ENCODE data around the gene MME.

DNA sequence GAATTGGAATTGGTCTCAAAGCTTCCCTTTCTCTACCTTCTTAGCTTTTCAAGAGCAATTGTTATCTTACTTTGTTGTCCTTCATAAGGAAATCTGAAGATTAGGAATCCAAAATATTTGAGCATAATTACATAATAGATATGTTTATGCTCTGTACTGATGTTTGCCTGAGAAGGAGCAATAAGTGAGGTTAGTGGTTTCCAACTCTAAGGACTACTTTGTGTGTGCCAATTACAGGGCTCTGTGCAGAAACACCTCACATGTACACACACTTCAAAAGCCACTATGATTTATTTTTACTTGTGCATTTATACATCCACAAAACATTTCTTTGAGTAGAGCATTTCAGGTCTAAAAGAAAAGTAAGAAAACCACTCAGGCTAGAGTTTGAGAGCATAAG lies 49.9 kb downstream of the MME start:
- TF ChIP-seq, protein P1, sequence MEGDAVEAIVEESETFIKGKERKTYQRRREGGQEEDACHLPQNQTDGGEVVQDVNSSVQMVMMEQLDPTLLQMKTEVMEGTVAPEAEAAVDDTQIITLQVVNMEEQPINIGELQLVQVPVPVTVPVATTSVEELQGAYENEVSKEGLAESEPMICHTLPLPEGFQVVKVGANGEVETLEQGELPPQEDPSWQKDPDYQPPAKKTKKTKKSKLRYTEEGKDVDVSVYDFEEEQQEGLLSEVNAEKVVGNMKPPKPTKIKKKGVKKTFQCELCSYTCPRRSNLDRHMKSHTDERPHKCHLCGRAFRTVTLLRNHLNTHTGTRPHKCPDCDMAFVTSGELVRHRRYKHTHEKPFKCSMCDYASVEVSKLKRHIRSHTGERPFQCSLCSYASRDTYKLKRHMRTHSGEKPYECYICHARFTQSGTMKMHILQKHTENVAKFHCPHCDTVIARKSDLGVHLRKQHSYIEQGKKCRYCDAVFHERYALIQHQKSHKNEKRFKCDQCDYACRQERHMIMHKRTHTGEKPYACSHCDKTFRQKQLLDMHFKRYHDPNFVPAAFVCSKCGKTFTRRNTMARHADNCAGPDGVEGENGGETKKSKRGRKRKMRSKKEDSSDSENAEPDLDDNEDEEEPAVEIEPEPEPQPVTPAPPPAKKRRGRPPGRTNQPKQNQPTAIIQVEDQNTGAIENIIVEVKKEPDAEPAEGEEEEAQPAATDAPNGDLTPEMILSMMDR (IDR thresholded peaks at IDR 0.05 in 2 of 3, conservative IDR thresholded peaks at IDR 0.05 in 1 of 3; ENCODE audit: control insufficient read depth in 2 of 3, extremely low read depth in 1 of 3, insufficient read depth in 1 of 3, low read depth in 3 of 3, low read length in 3 of 3): no peak
- no peak for TF ChIP-seq EP300 (IDR thresholded peaks at IDR 0.05; ENCODE audit: borderline replicate concordance in 1 of 2, control insufficient read depth in 1 of 2, low read depth in 2 of 2, low read length in 2 of 2)

Measured in GM12878 (cell line).